ENCODE results near the gene LELP1.

DNA sequence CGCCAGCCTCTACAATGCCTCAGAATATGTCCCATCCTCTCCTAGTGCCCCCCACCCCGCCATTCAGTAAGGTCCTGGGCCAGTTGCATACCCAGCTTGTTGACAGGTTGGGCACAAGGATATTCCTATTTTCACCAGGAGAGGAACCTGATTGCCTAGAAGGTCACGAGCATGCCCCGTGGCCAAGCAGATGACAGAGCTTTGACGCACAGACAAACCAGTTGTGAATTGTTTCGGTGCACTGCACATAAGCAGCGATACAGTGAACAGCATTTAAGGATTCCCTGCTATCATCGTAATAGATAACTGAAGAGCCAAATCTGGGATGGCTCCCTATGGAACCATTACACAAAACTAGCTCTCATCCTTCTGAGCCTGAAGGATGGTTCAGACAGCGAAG is 3.4 kb downstream of the LELP1 start:
- TF ChIP-seq, protein P1, sequence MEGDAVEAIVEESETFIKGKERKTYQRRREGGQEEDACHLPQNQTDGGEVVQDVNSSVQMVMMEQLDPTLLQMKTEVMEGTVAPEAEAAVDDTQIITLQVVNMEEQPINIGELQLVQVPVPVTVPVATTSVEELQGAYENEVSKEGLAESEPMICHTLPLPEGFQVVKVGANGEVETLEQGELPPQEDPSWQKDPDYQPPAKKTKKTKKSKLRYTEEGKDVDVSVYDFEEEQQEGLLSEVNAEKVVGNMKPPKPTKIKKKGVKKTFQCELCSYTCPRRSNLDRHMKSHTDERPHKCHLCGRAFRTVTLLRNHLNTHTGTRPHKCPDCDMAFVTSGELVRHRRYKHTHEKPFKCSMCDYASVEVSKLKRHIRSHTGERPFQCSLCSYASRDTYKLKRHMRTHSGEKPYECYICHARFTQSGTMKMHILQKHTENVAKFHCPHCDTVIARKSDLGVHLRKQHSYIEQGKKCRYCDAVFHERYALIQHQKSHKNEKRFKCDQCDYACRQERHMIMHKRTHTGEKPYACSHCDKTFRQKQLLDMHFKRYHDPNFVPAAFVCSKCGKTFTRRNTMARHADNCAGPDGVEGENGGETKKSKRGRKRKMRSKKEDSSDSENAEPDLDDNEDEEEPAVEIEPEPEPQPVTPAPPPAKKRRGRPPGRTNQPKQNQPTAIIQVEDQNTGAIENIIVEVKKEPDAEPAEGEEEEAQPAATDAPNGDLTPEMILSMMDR (IDR thresholded peaks at IDR 0.05; ENCODE audit: extremely low read depth in 1 of 2, insufficient read depth in 1 of 2, low read depth in 1 of 2, low read length in 2 of 2): no peak
- TF ChIP-seq, protein P2, sequence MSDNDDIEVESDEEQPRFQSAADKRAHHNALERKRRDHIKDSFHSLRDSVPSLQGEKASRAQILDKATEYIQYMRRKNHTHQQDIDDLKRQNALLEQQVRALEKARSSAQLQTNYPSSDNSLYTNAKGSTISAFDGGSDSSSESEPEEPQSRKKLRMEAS (IDR thresholded peaks at IDR 0.05; ENCODE audit: insufficient read depth, insufficient read length): no peak
- TF ChIP-seq FOS (IDR thresholded peaks at IDR 0.05; ENCODE audit: borderline replicate concordance, insufficient read depth, low read length): no peak
- no peak for TF ChIP-seq POLR2A (IDR thresholded peaks at IDR 0.05; ENCODE audit: low read depth, low read length)
- no peak for TF ChIP-seq EZH2 (IDR thresholded peaks at IDR 0.05; ENCODE audit: borderline replicate concordance, low read depth, low read length, severe bottlenecking)
- TF ChIP-seq POLR2AphosphoS5 (IDR thresholded peaks at IDR 0.05; ENCODE audit: insufficient read depth, low read depth, low read length): no peak
- no peak for TF ChIP-seq GATA2 (IDR thresholded peaks at IDR 0.05; ENCODE audit: insufficient read depth, insufficient read length, low read depth, low read length)

Data from endothelial cell of umbilical vein (primary cell).